Activated CD4-positive, CD25-positive, alpha-beta regulatory T cell treated with anti-CD3 and anti-CD28 coated beads, Interleukin-2, amount 50 U/mL, for 16 hours (primary cell): ENCODE data around the gene SMG9.
"Not testable (repeated sequence)": the region's sequence is repeated elsewhere in the genome, so short reads cannot be mapped to it uniquely, and the experiment has no call there.

Experiments
- DNase-seq: peaks from one replicate; pipeline ENCODE4 v3.0.0-alpha.2; 2020; ENCODE audit warnings: low read depth, low spot score

Gene SMG9

GRCh38 chr19:43692385-43692784 lies 62.4 kb downstream of the SMG9 start:
- DNase-seq, result no peak

DNA sequence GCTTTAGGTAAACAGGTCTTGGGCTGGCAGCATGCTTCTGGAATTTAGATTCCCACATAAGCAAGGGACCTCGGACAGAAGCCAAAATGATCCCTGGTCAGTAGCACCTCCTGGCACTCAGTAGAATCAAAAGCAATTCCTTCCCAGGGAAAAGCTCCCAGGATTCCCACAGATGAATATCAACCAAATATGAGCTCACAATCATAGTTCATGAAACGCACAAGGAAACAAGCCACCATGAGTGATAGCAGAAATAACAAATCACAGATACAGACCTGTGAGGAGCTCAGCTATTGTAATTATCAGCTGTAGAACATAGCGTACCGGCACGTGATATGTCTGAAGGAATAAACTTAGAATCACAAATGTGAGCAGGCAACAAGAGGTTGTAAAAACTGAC lies 63.0 kb downstream of the SMG9 start:
- DNase-seq, result no peak

GRCh38 chr19:43690890-43691289 lies 63.9 kb downstream of the SMG9 start:
- no peak for DNase-seq

DNA sequence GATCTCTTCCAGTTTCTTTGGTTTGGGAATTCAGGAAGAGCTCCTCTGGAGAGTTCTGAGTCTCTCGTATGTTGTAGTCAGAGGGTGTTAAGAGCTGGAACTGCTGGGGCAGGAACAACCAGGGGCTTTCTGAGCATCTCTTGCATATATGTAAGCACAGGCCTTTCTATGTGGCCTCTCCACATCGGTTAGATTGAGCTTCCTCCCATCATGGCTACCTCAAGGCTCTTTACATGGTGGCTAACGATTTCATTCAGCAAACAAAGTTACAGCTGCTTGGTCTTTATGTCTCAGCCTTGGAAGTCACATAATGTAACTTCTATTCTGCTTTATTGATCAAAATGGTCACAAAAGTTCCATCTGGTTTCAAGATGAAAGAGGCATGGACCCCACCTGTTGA lies 64.3 kb downstream of the SMG9 start:
- no peak for DNase-seq

GRCh38 chr19:43688059-43688701 lies 66.6 kb downstream of the SMG9 start:
- DNase-seq, result no peak

DNA sequence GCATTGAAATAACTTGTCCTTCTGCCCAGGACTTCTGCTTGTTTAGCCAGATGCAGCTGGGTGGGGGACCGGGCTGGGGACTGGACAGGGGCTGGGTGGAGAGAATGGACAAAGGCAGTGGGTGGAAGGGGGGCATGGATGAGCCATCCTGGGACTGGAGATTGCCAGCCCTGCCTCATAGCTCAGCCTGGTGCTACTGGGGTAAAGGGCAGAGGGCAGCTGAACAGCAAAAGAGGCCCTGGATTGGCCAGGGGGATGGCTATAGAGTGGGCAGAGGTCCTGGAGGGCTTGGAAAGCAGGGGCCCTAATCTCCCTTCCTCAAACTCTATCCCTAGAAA lies 67.1 kb downstream of the SMG9 start:
- DNase-seq, result no peak

GRCh38 chr19:43684326-43684725 lies 70.4 kb downstream of the SMG9 start:
- DNase-seq, result no peak

GRCh38 chr19:43683905-43684304 lies 70.9 kb downstream of the SMG9 start:
- no peak for DNase-seq

DNA sequence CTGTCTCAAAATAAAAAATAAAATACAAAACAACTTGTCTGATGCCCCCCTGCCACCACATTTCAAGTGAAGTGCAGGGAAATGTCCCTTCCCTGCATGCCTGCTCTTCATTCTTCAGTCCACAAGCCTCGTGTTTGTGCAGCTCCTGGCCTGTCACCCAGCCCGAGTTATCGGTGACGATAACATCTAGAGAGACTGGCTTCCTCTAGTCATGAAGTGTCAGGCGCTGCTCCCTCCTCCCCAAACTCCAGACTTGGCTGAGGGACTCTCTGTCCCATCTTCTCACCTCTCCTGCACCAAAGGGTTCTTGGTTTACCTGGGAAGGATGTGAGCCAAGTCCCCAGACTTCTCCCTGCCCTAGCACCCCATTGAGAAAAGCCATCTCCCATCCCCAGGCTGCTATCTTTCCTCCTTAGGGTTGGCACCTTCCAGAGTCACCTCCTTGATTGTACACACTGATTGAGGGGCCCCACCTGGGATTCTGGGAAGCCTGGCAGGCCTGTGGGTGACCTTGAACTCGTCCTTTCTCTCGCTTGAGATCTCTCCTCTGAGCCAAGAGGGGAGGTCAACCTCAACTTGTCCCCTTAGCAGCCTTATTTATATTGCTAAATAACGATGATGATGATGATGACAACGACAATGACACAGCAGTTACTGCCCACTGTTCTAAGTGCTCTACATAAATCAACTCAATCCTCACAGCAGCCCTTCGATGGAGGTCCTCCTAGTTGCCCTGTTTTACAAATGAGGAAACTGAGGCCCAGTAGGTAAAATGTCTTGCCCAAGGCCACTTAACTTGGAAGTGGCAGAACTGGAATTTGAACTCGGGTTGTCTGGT lies 71.7 kb downstream of the SMG9 start:
- no peak for DNase-seq

DNA sequence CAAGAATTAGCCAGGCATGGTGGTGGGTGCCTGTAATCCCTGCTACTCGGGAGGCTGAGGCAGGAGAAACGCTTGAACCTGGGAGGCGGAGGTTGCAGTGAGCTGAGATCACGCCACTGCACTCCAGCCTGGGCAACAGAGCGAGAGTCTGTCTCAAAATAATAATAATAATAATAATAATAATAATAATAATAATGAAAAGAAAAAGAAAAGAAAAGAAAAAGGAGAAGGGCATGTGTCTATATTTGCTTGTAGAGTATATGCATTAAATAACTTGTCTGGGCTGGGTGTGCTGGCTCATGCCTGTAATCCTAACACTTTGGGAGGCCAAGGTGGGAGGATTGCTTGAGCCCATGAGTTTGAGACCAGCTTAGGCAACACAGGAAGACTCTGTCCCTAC lies 72.5 kb downstream of the SMG9 start:
- not testable (repeated sequence) for DNase-seq

GRCh38 chr19:43681821-43682220 lies 72.9 kb downstream of the SMG9 start:
- DNase-seq, result no peak

- no peak for DNase-seq
These were observed 76.1 kb downstream of the SMG9 start for GRCh38 chr19:43678512-43679261.
